ENCODE measurements around the gene LRRC74B. TPM values are rescaled to one million over a fixed set of nuclear protein-coding genes. Genes with fewer than 3 reads are reported as not detected.

LRRC74B gene
- polyA plus RNA-seq, 3 donors = not detected

- no peaks in the 10 kb centered on the region for H3K9me3 ChIP-seq (replicated peaks in 1 of 2; ENCODE audit: control insufficient read depth in 1 of 2, insufficient read depth in 1 of 2, low read length in 2 of 2)
- H3K27me3 ChIP-seq (ENCODE audit: control insufficient read depth in 2 of 2, insufficient read depth in 2 of 2, low read length in 2 of 2) = peaks cover 0 to 7% of the 10 kb centered on the region in 2 donors
- DNase-seq = no peak
- Mint-ChIP-seq H3K4me3 (no peak overlapping the region), H3K9me3 (peaks cover 0 to 3% (median 0%) of the 10 kb centered on the region in 7 donors), H3K27me3 (ENCODE audit: low read depth in 3 of 3) (peaks cover 13 to 18% (median 14%) of the 10 kb centered on the region in 3 donors), H3K4me1 (peaks cover 12% of the 10 kb centered on the region), H3K27ac (no peak overlapping the region), H3K36me3 (no peaks in the 10 kb centered on the region)
- H3K27ac ChIP-seq (ENCODE audit: low read depth in 1 of 2, low read length in 2 of 2) = no peak overlapping the region
- no peak for TF ChIP-seq CTCF (IDR thresholded peaks at IDR 0.05)
- H3K4me3 ChIP-seq (replicated peaks in 1 of 3; ENCODE audit: low read depth in 2 of 3, low read length in 3 of 3) = no peak overlapping the region
- H4K20me1 ChIP-seq (ENCODE audit: insufficient read depth, low read length) = no peaks in the 10 kb centered on the region
- H3K36me3 ChIP-seq (replicated peaks in 1 of 2; ENCODE audit: control insufficient read depth in 1 of 2, insufficient read depth in 2 of 2, low read length in 2 of 2) = no peaks in the 10 kb centered on the region
- no peak overlapping the region for H2AFZ ChIP-seq (ENCODE audit: insufficient read depth, low read depth, low read length, poor library complexity, severe bottlenecking)
- 87% methylated on average over 5 of the region's 8 CpGs for WGBS (ENCODE audit: insufficient coverage)
- intact Hi-C loops (cut with micrococcal nuclease) = no loop called here
- no peak overlapping the region for H3K9ac ChIP-seq (ENCODE audit: insufficient read depth, low read length, poor library complexity, severe bottlenecking)
- peaks cover 4 to 8% of the 10 kb centered on the region in 2 donors for H3K4me1 ChIP-seq (ENCODE audit: control insufficient read depth in 1 of 2, insufficient read depth in 2 of 2, low read length in 2 of 2)
- no peaks in the 10 kb centered on the region for H3K79me2 ChIP-seq (ENCODE audit: insufficient read depth, low read length)
- H3K4me2 ChIP-seq (replicated peaks; ENCODE audit: extremely low read depth, low read length, poor library complexity, severe bottlenecking) = no peak overlapping the region
Observed at GRCh38 chr22:21051831-21052400, 6.2 kb downstream of the LRRC74B start.

GRCh38 chr22:21052715-21053459 lies 7.1 kb downstream of the LRRC74B start:
- no peak overlapping the region for H3K4me3 ChIP-seq (replicated peaks in 1 of 3; ENCODE audit: low read depth in 2 of 3, low read length in 3 of 3)
- H3K9me3 ChIP-seq (replicated peaks in 1 of 2; ENCODE audit: control insufficient read depth in 1 of 2, insufficient read depth in 1 of 2, low read length in 2 of 2) = no peaks in the 10 kb centered on the region
- H3K4me2 ChIP-seq (replicated peaks; ENCODE audit: extremely low read depth, low read length, poor library complexity, severe bottlenecking) = no peak overlapping the region
- peaks cover 0 to 10% of the 10 kb centered on the region in 2 donors for H3K27me3 ChIP-seq (ENCODE audit: control insufficient read depth in 2 of 2, insufficient read depth in 2 of 2, low read length in 2 of 2)
- no peak overlapping the region for H3K4me3 Mint-ChIP-seq
- H3K9ac ChIP-seq (ENCODE audit: insufficient read depth, low read length, poor library complexity, severe bottlenecking) = no peak overlapping the region
- no peaks in the 10 kb centered on the region for H4K20me1 ChIP-seq (ENCODE audit: insufficient read depth, low read length)
- no peaks in the 10 kb centered on the region for H3K36me3 Mint-ChIP-seq
- intact Hi-C loops (cut with micrococcal nuclease) = no loop called here
- peaks cover 12% of the 10 kb centered on the region for H3K4me1 Mint-ChIP-seq
- no peaks in the 10 kb centered on the region for H3K79me2 ChIP-seq (ENCODE audit: insufficient read depth, low read length)
- peaks cover 15 to 23% (median 15%) of the 10 kb centered on the region in 3 donors for H3K27me3 Mint-ChIP-seq (ENCODE audit: low read depth in 3 of 3)
- peaks cover 4 to 8% of the 10 kb centered on the region in 2 donors for H3K4me1 ChIP-seq (ENCODE audit: control insufficient read depth in 1 of 2, insufficient read depth in 2 of 2, low read length in 2 of 2)
- DNase-seq = no peak
- H3K27ac Mint-ChIP-seq = no peak overlapping the region
- 88% methylated on average over 7 of the region's 8 CpGs for WGBS (ENCODE audit: insufficient coverage)
- H3K27ac ChIP-seq (ENCODE audit: low read depth in 1 of 2, low read length in 2 of 2) = no peak overlapping the region
- peaks cover 0 to 3% (median 0%) of the 10 kb centered on the region in 7 donors for H3K9me3 Mint-ChIP-seq
- TF ChIP-seq CTCF (IDR thresholded peaks at IDR 0.05) = no peak
- no peak overlapping the region for H2AFZ ChIP-seq (ENCODE audit: insufficient read depth, low read depth, low read length, poor library complexity, severe bottlenecking)
- H3K36me3 ChIP-seq (replicated peaks in 1 of 2; ENCODE audit: control insufficient read depth in 1 of 2, insufficient read depth in 2 of 2, low read length in 2 of 2) = no peaks in the 10 kb centered on the region

Data from CD14-positive monocyte (primary cell).